ENCODE results near the gene KCNN2. TPM values are rescaled to one million over a fixed set of nuclear protein-coding genes. Genes with fewer than 3 reads are reported as not detected.

The KCNN2 gene
- total RNA-seq, 1 donor from 2014 or later, result 3.4 TPM

DNA sequence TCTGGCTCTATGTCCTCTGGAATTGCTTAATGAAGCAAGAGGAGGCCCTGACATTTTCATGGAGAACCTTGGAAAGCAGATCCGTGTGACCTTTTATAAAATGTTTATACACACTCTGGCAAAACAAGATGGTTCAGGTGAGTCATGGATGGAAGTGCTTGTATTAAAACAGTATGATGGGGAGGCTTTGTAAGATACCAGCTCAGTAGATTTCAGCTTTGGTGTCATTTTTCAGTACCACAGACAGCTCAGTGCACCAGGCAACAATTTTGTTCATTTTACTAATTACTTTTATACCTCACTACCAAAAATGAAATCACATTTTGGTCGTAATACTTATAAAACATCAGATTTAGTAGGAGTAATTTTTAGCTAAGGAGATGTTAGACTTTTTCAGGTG is 5.2 kb downstream of the KCNN2 start:
- TF ChIP-seq, protein P1, sequence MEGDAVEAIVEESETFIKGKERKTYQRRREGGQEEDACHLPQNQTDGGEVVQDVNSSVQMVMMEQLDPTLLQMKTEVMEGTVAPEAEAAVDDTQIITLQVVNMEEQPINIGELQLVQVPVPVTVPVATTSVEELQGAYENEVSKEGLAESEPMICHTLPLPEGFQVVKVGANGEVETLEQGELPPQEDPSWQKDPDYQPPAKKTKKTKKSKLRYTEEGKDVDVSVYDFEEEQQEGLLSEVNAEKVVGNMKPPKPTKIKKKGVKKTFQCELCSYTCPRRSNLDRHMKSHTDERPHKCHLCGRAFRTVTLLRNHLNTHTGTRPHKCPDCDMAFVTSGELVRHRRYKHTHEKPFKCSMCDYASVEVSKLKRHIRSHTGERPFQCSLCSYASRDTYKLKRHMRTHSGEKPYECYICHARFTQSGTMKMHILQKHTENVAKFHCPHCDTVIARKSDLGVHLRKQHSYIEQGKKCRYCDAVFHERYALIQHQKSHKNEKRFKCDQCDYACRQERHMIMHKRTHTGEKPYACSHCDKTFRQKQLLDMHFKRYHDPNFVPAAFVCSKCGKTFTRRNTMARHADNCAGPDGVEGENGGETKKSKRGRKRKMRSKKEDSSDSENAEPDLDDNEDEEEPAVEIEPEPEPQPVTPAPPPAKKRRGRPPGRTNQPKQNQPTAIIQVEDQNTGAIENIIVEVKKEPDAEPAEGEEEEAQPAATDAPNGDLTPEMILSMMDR (IDR thresholded peaks at IDR 0.05), result no peak
- no peak for TF ChIP-seq POLR2A (IDR thresholded peaks at IDR 0.05)
- no peak for TF ChIP-seq POLR2AphosphoS5 (IDR thresholded peaks at IDR 0.05; ENCODE audit: insufficient read depth in 1 of 2, low read depth in 1 of 2)
- Histone ChIP-seq H3K27ac (no peak overlapping the region), H3K4me3 (no peak overlapping the region), H3K4me1 (peaks cover 20% of the 10 kb centered on the region), H3K9me3 (no peaks in the 10 kb centered on the region), H3K27me3 (no peaks in the 10 kb centered on the region), H3K36me3 (no peaks in the 10 kb centered on the region)
- intact Hi-C loops (cut with DNase I), result no loop called here
- no peak for DNase-seq (ENCODE audit: extremely low spot score in 2 of 2)

DNA sequence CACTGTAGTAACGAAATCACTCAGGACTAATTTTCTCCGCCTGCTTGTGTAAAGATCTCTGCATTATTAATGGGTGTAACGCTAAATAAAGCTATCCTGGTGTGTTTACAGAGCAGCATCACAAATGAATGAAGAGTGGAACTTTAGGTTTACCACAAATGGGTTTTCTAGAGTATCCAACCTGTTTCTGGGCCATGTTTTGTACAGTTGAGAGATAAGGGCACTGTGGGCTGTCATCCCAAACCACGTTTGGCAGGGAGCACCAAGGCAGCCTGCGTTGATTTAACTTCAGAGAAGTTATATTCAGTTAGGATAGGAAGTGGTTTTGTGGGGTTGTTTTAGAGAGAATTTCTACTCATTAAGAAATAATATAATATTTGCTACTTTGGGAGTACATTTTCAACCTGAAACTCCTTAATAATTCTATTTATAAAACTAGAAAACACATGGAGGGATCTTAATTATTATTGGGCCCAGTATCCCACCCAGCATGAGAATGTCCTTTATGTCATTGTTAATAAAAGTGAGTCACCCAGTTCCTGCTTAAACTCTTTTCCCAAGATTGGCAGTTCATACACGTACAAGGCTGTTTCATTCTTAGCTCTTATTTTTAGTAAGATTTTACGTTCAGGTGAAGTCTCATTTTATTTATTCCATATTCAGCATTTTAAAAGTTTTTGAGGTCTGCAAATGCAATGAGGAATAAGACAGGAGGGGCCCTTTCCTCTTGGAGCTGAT is 8.0 kb downstream of the KCNN2 start:
- TF ChIP-seq POLR2AphosphoS5 (IDR thresholded peaks at IDR 0.05; ENCODE audit: insufficient read depth in 1 of 2, low read depth in 1 of 2) (no peak), POLR2A (IDR thresholded peaks at IDR 0.05) (no peak)
- TF ChIP-seq, protein P1 (IDR thresholded peaks at IDR 0.05), result no peak
- H3K9me3 ChIP-seq, result no peaks in the 10 kb centered on the region
- H3K4me3 ChIP-seq, result no peak overlapping the region
- DNase-seq (ENCODE audit: extremely low spot score in 2 of 2), result no peak
- H3K27me3 ChIP-seq, result no peaks in the 10 kb centered on the region
- no peak overlapping the region for H3K27ac ChIP-seq
- intact Hi-C loops (cut with DNase I), result no loop called here
- H3K4me1 ChIP-seq, result no peaks in the 10 kb centered on the region
- H3K36me3 ChIP-seq, result no peaks in the 10 kb centered on the region

DNA sequence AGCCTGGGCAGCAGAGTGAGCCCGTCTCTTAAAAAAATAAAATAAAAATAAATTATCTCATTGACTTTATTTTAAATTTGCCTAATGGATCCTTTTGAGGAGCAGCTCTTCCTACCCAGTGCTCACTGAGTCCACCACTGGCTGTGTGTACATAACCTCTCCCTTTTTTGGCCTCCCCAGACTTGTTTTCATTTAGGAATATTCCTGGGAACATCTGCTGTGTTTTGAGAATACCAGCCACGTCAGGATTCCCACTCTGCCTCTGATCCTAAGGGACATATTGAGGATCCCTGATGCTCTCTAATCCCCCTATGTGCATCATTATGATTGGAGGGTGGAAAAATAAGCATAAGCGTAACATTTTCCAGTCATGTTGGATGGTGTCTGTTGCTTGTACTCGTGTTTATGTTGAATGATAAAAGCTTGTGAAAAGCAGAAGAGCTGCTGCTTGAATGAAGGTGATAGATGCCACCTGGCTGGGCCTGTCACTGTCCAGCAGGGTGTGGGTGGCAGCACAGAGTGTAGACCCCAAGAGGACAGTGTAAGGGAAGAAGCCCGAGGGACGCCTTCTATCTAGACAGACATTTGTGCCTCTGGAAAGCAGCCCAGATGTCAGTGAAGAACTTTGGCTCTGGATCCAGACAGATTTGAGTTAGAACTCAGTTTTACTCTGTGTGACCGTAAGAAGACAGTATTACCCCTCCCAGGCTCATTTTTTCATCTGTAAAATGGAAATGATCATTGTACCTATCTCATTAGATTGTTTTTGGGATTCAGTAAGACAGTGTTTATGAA is 15.4 kb downstream of the KCNN2 start:
- H3K27me3 ChIP-seq, result no peaks in the 10 kb centered on the region
- no peak overlapping the region for H3K4me3 ChIP-seq
- H3K4me1 ChIP-seq, result no peaks in the 10 kb centered on the region
- no peak for TF ChIP-seq POLR2AphosphoS5 (IDR thresholded peaks at IDR 0.05; ENCODE audit: insufficient read depth in 1 of 2, low read depth in 1 of 2)
- TF ChIP-seq, protein P1 (IDR thresholded peaks at IDR 0.05), result no peak
- no peak for TF ChIP-seq POLR2A (IDR thresholded peaks at IDR 0.05)
- intact Hi-C loops (cut with DNase I), result no loop called here
- H3K36me3 ChIP-seq, result no peaks in the 10 kb centered on the region
- no peak overlapping the region for H3K27ac ChIP-seq
- no peaks in the 10 kb centered on the region for H3K9me3 ChIP-seq
- no peak for DNase-seq (ENCODE audit: extremely low spot score in 2 of 2)

DNA sequence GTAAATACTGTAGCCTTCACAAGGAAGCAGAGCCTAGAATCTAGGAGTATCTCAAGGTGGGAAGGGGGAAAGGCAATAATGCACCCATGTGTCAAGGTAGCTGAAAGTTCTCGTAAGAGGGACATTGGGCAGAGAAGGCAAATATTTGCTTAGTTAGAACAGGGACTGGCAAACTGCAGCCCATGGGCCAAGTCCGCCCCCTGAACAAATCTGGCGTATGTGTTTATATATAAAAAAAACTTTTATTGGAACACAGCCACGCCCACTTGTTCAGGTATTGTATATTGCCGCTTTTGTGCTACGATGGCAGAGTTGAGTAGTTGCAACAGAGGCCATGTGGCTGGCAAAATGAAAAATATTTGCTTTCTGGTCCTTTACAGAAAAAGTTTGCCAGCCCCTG is 16.1 kb downstream of the KCNN2 start:
- no peak overlapping the region for H3K27ac ChIP-seq
- no peak for DNase-seq (ENCODE audit: extremely low spot score in 2 of 2)
- TF ChIP-seq POLR2A (IDR thresholded peaks at IDR 0.05), result no peak
- TF ChIP-seq POLR2AphosphoS5 (IDR thresholded peaks at IDR 0.05; ENCODE audit: insufficient read depth in 1 of 2, low read depth in 1 of 2), result no peak
- no peaks in the 10 kb centered on the region for H3K27me3 ChIP-seq
- intact Hi-C loops (cut with DNase I), result no loop called here
- no peaks in the 10 kb centered on the region for H3K9me3 ChIP-seq
- H3K4me3 ChIP-seq, result no peak overlapping the region
- H3K4me1 ChIP-seq, result no peaks in the 10 kb centered on the region
- H3K36me3 ChIP-seq, result no peaks in the 10 kb centered on the region

DNA sequence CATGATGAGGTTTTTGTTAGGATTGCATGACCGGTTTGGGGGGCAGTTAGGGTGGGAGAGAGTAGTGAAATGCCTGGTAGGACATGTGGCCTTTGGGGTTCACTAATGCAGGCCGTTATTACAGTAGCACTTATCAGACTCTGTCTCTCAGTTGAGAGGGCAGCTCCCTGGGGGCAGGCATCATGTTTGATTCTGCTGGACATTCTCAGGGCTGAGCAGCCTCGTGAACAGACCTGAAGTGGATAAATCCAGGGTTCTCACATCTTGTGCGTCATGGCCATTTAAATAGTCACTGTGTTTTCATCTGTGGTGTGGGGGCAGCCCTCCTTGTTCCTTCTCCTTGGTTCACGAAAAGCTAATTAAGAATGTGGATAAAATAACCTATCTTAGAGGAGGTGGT is 18.9 kb downstream of the KCNN2 start:
- no peaks in the 10 kb centered on the region for H3K9me3 ChIP-seq
- TF ChIP-seq POLR2AphosphoS5 (IDR thresholded peaks at IDR 0.05; ENCODE audit: insufficient read depth in 1 of 2, low read depth in 1 of 2), result no peak
- TF ChIP-seq POLR2A (IDR thresholded peaks at IDR 0.05), result no peak
- TF ChIP-seq, protein P1 (IDR thresholded peaks at IDR 0.05), result no peak

More for the DNA sequence above, 18.9 kb downstream of the KCNN2 start:
- Histone ChIP-seq H3K4me1 (no peaks in the 10 kb centered on the region), H3K36me3 (no peaks in the 10 kb centered on the region), H3K4me3 (no peak overlapping the region), H3K27ac (no peak overlapping the region), H3K27me3 (no peaks in the 10 kb centered on the region)
- intact Hi-C loops (cut with DNase I), result no loop called here
- no peak for DNase-seq (ENCODE audit: extremely low spot score in 2 of 2)

Data from vagina (tissue), 2 donors.